GM21529 (cell line): Measurements from ENCODE around the gene DENND5A.
"Not testable (repeated sequence)": the region's sequence is repeated elsewhere in the genome, so short reads cannot be mapped to it uniquely, and the experiment has no call there.

Experiments
- ATAC-seq: cut with Tn5 transposase; IDR thresholded peaks from one replicate; pipeline ENCODE4 v1.9.1; 2021; ENCODE audit not compliant: unreplicated experiment

Gene DENND5A

DNA sequence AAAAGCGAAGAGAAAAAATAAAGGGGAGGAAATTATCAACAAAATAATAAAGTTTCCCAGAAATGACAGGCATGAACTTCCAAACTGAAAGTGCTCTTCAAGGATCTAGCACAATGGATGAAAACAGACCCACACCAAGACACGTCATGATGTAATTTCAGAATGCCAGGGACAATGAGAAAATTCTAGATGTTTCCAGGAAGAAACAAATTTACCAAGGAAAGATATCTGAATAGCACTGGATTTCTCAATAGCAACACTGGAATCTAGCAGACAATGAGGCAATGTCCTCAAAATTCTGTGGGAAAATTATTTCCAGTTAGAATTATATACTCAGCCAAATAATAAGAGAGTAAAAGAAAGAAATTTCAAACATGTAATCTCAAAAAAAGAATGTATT is 46.0 kb downstream of the DENND5A start:
- no peak for ATAC-seq

DNA sequence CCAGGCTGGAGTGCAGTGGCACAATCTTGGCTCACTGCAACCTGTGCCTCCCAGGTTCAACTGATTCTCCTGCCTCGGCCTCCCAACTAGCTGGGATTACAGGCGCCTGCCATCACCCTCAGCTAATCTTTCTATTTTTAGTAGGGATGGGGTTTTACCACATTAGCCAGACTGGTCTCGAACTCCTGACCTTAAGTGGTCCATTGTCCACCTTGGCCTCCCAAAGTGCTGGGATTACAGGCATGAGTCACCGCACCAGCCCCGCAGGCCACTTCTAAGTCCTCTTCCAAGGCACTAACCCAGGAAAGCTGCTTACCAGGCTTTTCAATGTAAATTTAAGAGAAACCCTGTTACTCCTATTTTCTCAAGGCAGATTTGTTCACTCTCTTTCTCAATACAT is 50.4 kb downstream of the DENND5A start:
- no peak for ATAC-seq

DNA sequence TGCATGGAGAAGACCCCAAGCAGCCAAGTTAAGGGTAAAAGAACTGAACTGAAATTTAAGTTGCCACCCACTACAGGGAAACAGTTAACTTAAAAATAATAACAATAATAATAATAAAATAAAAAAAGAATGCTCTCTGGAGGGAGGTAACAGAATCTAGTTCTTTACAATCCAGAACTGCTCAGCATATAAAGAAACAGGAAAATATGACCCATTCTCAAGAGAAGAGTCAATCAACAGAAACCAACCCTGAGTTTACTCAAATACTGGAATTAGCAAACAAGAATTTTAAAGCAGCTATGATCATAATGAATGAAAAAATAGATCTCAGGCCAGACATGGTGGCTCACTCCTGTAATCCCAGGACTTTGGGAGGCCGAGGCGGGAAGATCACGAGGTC is 53.8 kb downstream of the DENND5A start:
- no peak for ATAC-seq

DNA sequence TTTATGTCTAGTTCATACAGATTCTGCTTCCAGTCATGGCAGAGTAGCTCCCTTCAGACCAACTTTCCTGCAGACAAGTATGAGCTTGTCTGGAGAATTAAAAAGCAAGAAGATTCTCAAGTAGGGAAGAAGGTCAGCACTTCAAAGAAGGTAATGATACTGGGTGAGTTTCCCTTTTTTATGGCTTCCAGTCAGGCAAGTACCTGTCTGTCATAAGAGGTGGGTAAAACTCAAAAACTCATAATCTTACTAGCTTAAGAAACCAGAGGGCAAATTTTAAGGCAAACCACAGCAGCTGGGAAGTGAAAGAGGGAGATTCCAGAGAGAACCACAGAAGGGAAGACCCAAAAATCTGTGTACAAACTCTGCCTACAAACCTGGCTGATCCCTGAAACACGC is 54.2 kb downstream of the DENND5A start:
- ATAC-seq, result no peak

DNA sequence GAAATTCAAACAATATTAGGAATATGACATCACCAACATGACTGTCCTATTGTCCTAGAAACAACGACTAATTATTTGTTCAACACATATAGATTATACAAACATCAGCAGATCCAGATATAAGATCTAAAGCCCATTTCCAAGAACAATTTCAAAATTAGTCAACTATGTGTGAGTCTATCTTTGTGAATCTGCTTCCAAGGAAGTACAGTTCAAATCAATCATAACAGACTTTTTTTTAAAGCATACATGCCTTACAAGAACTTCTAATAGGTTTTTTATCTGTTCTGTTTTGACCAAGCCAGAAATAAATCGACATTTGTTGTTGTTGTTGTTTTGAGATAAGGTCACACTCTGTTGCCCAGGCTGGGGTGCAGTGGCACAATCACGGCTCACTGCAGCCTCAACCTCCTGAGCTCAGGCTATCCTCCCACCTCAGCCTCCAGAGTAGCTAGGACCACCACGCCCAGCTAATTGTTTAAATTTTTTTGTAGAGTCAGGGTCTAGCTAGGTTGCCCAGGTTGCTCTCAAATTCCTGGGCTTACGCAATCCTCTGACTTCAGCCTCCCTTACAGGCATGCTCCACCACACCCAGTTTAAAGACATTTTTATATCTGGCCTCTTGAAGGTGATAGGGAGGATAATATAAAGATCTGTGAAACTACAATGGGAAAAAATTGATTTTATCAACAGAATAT is 54.8 kb downstream of the DENND5A start:
- ATAC-seq, result no peak

DNA sequence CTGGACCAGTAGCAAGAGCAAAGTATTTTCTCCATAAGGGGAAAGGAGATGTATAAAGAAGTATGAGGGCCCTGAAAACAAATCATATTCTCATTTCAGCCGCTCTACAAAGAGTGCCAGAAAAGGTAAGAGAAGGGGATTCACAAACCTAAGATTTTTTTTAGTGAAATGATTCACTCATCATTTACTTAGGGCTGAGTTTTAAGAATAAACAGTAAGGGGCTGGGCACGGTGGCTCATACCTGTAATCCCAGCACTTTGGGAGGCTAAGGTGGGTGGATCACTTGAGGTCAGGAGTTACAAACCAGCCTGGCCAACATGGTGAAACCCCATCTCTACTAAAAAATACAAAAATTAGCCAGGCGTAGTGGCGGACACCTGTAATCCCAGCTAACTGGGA is 55.5 kb downstream of the DENND5A start:
- peak; percentile 27 for ATAC-seq

DNA sequence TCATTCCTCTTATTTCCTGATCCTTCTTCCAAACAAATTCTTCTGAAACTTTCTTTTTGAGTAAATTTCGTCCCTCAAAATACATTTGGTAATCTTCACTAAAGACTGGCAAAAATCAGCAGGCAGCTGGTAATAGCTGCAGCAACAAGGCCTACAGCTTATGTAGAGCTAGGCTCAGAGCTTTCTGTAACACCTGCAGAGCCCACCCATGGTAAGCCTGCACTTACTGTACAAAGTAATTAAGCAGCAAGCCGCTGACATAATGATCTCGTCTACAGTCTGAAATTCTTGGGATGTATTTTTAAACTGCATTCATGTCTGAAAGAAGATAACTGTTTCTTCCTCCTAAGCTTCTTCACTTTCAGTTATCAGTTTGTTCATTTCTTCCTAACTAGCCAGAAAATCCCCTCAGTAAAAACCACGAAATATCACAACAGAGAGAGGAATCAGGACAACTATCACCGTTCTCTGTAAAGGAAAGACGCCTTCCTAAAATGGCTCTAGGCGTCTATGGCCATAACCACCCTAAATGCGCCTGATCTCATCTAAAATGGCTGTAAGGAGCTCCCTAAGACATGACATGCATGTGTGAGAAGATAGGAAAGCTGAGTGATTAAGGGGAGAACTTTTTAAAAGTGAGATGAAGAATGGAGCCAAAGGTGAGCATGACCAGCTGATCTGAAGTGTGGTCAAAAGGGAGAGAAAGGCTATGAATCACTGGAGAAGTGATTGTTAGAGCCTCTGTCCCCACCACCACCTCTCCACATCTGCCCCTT is 56.2 kb downstream of the DENND5A start:
- ATAC-seq, result peak; percentile 49

DNA sequence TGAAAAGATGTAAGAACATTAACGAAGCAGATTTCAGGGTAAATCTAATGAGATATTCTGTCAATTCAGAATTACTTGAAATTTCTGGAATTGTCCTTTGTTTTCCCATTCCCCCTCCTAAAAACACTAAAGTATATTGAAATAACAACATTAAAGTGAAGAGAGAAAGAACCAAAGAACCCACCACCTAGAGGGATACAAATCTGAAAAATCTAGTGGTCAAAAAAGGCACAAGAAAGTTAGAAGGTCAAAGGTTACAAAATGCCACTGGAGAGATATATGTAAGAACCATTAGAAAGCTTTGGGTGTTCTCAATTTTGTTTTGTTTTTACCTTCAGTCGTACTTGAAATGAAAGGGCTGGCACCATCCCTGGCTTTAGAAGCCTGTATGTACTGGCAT is 57.9 kb downstream of the DENND5A start:
- ATAC-seq, result no peak

DNA sequence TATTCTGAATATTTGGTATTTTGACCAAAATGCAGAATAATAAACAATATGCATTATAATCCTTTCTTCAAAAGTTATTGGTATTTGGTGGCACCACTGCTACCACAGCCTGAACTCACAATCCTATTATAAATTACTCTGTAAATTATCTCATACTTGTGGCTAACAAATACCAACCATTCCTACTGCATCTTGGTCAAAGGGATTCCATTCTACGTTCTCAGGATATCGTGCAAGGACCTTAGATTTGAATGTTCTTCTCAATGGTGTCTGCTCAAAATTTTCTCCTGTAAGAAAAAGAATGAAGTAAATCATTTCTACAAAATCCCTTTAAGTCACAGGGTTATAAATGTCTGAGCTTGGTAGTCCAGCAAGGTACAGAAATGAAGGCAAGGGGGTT is 58.7 kb downstream of the DENND5A start:
- ATAC-seq, result no peak

DNA sequence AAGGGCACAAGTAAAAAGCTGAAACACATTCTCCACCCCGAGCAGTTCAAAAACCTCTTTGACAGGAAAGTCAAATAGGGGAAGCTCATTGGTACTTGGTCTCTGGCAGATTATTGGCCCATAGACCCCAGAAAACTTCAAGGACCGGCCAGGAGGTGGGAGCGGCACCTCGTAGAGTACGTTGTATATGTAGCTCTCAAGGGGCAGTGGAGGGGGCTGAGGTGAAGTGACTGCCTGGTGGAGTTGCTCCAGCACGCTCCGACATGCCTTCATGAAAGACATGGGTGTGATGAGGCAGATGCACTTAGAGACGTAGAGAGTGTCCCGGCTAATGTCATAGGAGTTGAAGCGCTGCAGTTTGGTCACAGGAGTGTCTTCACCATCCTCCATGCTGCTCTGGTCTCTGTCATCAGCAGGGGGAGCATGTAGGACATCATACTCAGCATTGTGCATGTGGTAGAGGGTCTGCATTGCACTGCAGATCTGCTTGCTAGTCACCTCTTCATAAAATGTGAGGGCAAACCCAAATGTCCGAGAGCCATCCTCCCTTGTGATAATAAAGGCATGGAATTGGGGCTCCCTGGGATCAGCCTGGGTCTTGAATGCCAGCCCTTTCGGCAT is 61.3 kb downstream of the DENND5A start:
- no peak for ATAC-seq

DNA sequence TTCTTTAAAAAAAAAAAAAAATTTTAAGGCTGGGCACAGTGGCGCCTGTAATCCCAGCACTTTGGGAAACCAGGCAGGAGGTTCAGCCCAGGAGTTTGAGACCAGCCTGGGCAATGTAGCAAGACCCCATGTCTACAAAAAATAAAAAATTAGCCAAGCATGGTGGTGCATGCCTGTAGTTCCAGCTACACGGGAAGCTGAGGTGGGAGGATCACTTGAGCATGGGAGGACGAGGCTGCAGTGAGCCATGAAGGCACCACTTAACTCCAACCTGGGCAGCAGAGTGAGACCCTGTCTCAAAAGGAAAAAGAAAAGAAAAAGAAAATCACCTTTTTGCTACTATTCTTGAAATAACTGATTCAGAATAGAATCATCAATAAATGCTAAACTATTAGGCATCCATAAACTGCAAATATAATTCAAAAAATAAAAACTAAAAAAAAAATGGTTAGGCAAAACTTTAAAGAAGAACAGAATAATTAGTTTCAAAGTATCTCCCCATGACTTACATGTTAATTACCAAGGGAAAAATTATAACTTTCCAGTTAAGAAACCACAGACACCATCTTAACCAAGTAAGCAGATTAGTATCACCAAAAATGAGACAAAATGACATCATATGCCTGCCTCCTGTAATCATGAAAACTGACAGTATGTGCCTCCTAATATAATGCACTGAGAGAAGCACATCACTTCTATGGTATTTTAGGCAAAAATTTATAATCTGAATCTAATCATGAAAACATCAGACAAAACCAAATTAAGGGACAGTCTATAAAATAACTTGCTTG is 63.6 kb downstream of the DENND5A start:
- no peak for ATAC-seq

DNA sequence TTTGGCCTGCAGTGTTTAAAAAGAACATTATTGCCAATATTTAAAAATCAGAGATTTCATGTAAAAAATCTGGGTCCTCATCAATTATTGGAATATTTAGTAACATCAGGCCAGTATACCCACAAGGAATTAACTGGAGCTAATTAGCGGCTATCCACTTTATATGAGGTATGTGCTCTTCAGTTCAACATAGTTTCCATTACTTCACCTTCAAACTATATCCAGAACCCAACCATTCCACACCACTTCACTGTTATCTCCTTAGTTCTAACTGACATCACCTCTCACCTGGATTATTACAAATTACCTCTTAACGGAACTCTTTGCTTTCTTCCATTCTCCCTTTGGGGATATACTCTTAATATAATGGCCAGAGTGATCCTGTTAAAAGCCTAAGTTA is 64.7 kb downstream of the DENND5A start:
- ATAC-seq, result no peak

DNA sequence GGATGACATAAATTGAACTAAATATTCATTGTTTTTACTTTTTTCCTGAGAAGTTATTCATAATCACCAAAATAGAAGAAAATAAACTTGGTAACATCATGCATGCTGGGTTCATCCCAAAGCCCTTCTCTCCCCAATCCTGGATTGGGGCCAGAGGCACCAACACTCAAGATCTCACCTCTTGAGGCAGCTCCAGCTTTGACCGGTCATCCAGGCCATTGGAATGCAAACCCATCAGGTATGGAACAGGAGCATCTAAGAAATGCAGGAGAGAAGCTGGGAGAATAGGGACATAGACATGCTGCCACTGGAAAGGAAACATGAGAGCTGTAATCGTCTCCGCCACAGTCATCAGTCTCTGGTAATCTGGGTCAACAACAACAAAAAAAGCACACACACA is 71.8 kb downstream of the DENND5A start:
- ATAC-seq, result no peak

DNA sequence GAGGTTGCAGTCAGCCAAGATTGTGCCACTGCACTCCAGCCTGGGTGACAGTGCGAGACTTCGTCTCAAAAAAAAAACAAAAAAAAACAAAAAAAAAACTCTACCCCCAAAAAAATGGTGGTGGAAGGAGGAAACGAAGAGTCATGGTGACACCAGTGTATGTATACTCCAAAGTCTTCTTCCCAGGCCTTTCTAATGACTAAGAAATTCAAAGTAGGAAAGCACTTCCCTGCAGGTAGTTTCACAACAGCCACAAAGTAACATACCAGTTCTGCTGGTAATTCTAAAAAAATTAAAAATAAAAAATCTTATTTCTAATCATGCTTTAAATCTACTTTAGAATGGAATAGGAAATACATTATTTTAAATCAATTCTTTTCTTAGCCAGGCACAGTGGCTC is 72.6 kb downstream of the DENND5A start:
- no peak for ATAC-seq

DNA sequence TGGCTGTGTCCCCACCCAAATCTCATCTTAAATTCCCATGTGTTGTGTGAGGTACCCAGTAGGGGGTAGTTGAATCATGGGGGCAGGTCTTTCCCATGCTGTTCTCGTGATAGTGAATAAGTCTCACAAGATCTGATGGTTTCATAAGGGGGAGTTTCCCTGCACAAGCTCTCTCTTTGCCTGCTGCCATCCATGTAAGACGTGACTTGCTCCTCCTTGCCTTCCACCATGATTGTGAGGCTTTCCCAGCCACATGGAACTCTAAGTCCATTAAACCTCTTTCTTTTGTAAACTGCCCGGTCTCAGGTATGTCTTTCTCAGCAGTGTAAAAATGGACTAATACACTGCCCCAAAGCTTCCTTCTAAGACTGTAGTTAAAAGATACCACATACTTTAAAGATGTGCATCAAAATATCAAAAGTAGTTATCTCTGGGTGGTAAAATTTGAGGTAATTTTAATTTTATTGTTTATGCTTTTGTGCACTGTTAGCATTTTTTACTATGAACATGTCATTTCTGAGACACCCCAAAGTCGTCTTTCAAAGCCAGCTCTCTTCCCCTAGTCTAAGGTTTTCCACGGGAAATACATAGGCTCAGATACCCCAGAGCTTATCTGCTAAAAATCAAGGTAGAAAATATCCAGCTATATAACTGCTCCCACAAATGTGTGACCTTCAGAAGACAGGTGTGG is 74.7 kb downstream of the DENND5A start:
- ATAC-seq, result not testable (repeated sequence)

DNA sequence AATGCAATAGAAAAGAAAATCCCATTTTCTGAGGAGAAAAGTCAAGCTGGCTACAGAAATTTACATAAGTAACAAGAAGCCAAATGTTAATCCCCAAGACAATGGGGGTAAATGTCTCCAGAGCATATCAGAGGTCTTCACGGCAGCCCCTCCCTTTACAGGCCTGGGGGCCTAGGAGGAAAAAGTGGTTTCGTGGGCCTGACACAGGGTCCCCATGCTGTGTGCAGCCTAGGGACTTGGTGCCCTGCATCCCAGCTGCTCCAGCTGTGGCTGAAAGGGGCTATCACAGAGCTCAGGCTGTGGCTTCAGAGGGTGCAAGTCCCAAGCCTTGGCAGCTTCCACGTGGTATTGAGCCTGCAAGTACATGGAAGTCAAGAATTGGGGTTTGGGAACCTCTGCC is 76.3 kb downstream of the DENND5A start:
- ATAC-seq, result not testable (repeated sequence)

DNA sequence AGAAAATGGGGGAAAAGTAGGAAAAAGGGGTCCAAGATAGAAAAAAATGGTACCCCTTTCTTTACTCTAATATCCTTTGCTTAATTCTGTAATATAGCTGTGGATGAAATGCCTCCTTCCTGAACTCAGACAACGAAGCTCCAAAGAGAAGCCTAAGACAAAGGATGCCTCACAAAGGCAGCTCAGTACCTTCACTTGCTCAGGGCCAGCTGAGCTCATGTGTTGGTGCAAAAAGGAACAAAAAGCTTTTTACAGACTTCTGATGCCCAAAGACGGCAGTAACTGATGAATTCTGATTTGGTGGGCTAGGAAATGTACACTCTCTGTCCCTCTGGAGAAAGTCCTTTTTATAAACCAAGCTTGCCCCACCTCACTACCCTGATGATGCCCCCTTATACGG is 77.5 kb downstream of the DENND5A start:
- ATAC-seq, result no peak

DNA sequence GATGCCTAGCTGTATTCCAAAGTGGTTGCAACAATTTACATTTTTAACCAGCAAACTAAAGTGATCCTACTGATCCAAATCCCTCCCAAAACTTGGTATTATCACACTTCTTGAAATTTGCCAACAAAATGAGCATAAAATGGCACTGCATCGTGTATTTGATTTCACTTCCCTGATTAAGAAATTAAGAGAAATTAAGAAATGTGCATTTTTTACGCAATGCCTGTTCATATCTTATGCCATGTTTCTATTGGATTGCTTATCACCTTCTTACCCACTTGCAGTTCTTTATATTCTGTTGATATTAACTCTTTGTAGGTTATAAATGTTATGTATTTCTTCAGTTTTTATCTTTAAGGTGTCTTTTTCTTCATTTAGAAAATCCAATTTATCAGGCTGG is 80.6 kb downstream of the DENND5A start:
- ATAC-seq, result no peak

DNA sequence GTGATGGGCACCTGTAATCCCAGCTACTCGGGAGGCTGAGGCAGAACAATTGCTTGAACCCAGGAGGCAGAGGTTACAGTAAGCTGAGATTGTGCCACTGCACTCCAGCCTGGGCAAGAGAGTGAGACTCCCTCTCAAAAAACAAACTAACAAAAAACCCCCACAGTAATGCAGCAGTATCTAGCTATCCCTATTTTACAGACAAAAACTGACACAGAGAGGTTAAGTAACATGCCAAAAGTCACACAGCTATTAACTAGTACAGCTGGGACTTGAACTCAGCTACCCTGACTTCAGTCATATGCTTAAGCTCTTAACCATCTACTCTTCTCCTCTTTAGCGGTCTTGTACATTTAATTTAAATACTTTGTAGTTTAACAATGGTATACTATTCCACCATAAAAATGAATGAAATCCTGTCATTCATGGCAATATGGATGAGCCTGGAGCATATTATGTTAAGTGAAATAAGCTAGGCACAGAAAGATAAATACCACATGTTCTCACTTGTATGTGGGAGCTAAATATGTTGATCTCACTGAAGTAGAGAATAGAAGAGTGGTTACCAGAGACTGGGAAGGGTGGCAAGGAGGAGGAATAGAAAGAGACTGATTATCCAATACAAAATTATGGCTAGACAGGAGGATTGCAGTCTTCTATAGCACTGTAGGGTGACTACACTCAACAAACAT is 82.8 kb downstream of the DENND5A start:
- no peak for ATAC-seq

DNA sequence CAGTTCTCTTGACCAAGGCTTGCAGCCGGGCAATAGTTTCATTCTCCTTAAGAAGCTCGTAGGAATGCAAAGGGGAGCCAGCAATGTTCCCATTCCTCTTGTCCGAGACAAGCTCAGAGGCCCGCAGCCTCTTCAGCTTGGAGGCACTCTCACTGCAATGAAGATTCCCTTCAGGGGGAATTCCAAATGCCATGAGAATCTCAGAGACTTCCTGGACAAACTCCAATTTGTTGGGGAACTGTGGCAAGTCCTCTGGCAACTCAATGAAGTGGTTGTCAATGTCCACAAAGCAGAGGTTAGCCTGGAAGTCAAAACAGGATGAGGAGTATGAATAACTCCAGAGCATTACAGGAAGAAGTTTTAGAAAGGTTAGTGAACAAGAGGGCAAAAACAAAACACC is 84.4 kb downstream of the DENND5A start:
- no peak for ATAC-seq
